Spleen (tissue), 7 donors: ENCODE results near the gene MISP.

Experiments used
- CTCF ChIP-seq, 11 experiments: fragments of 200-600 bp in 7 of 11; fragments of 450-650 bp in 4 of 11; sonication (generic) in 4 of 11; IDR thresholded peaks in 8 of 11; conservative IDR thresholded peaks in 3 of 11; 1 replicate in 7 of 11; 2 replicates in 4 of 11; pipeline versions ENCODE4 v1.4.0 to v1.8.0; 2016 to 2021; ENCODE audit warnings: antibody characterized with exemption in 11 of 11, inconsistent platforms in 4 of 11, mild to moderate bottlenecking in 1 of 11
- POLR2A ChIP-seq, 3 donors: fragments of 450-650 bp; IDR thresholded peaks; one replicate each; pipeline ENCODE4 v1.5.1; 2017; ENCODE audit warnings: antibody characterized with exemption in 3 of 3, mild to moderate bottlenecking in 1 of 3
- POLR2AphosphoS5 ChIP-seq, 3 donors: sonication (generic); formaldehyde crosslinking; IDR thresholded peaks; one replicate each; pipeline ENCODE4 v1.5.1; 2017; ENCODE audit warnings: antibody characterized with exemption in 3 of 3
- donor health status: DM: no; HTN: no; CAD: no; lungs with moderate emphysema.
- donor health status: DM: no; HTN: no; CAD: no.
- donor health status: DM: no; HTN: no; CAD: no.

- TF ChIP-seq POLR2A (IDR thresholded peaks at IDR 0.05) (no peak), POLR2AphosphoS5 (IDR thresholded peaks at IDR 0.05) (no peak), CTCF (IDR thresholded peaks at IDR 0.05 in 8 of 11, conservative IDR thresholded peaks at IDR 0.05 in 3 of 11) (no peak)
Measured at GRCh38 chr19:703329-703650, 47.6 kb upstream of the MISP start.
